H9 (cell line): ENCODE results near the gene AMDHD2. TPM values are rescaled to one million over a fixed set of nuclear protein-coding genes. Genes with fewer than 3 reads are reported as not detected.

Source experiments
- DNase-seq: peaks from one replicate; pipeline ENCODE4 v3.0.0-alpha.2; 2017
- H2AFZ ChIP-seq: one replicate; pipeline ENCODE4 v1.6.1; 2013; ENCODE audit warnings: mild to moderate bottlenecking, low read length, control low read depth, moderate library complexity
- H2AK5ac ChIP-seq: 2 replicates; pipeline ENCODE4 v1.6.1; 2013; ENCODE audit warnings: low read length, control low read depth, mixed read lengths; ENCODE audit not compliant: insufficient read length
- H2BK120ac ChIP-seq: one replicate; pipeline ENCODE4 v1.6.1; 2013; ENCODE audit warnings: low read depth, mild to moderate bottlenecking, low read length, control low read depth, inconsistent platforms; ENCODE audit not compliant: poor library complexity, severe bottlenecking
- H2BK12ac ChIP-seq: 2 replicates; pipeline ENCODE4 v1.6.1; 2013; ENCODE audit warnings: low read length, control low read depth, mixed read lengths, low read depth; ENCODE audit not compliant: insufficient read length
- H2BK15ac ChIP-seq: 2 replicates; pipeline ENCODE4 v1.6.1; 2013; ENCODE audit warnings: low read depth, low read length, control low read depth
- H2BK20ac ChIP-seq: one replicate; pipeline ENCODE4 v1.6.1; 2013; ENCODE audit warnings: low read depth, mild to moderate bottlenecking, low read length, control low read depth, inconsistent platforms; ENCODE audit not compliant: poor library complexity, severe bottlenecking
- H2BK5ac ChIP-seq: 2 replicates; pipeline ENCODE4 v1.6.1; 2013; ENCODE audit warnings: low read length, control low read depth, mixed read lengths; ENCODE audit not compliant: insufficient read length
- H3K14ac ChIP-seq: 2 replicates; pipeline ENCODE4 v1.6.1; 2013; ENCODE audit warnings: low read length, control low read depth; ENCODE audit not compliant: insufficient read depth
- H3K18ac ChIP-seq: 2 replicates; pipeline ENCODE4 v1.6.1; 2013; ENCODE audit warnings: low read depth, mild to moderate bottlenecking, mixed read lengths, low read length, control low read depth; ENCODE audit not compliant: insufficient read length
- H3K23ac ChIP-seq: 2 replicates; pipeline ENCODE4 v1.6.1; 2013; ENCODE audit warnings: low read length, control low read depth, mixed read lengths, low read depth; ENCODE audit not compliant: insufficient read length
- H3K23me2 ChIP-seq: 2 replicates; pipeline ENCODE4 v1.6.1; 2013; ENCODE audit warnings: low read depth, mild to moderate bottlenecking, mixed read lengths, low read length, control low read depth; ENCODE audit not compliant: insufficient read length, poor library complexity, severe bottlenecking
- H3K27ac ChIP-seq: 2 replicates; pipeline ENCODE4 v1.5.1; 2013; ENCODE audit warnings: low read length, control low read depth, mixed read lengths, low read depth; ENCODE audit not compliant: insufficient read length
- H3K27me3 ChIP-seq: 2 replicates; pipeline ENCODE4 v1.6.1; 2013; ENCODE audit warnings: low read length, control low read depth, inconsistent platforms; ENCODE audit not compliant: insufficient read depth
- H3K4ac ChIP-seq: 2 replicates; pipeline ENCODE4 v1.6.1; 2013; ENCODE audit warnings: low read depth, mild to moderate bottlenecking, control low read depth, inconsistent platforms, low read length, moderate library complexity
- H3K4me1 ChIP-seq: 2 replicates; pipeline ENCODE4 v1.6.1; 2013; ENCODE audit warnings: low read length, control low read depth, inconsistent platforms; ENCODE audit not compliant: insufficient read depth
- H3K4me2 ChIP-seq: 2 replicates; pipeline ENCODE4 v1.6.1; 2013; ENCODE audit warnings: low read length, control low read depth, mixed read lengths; ENCODE audit not compliant: insufficient read length, insufficient read depth
- H3K56ac ChIP-seq: 2 replicates; pipeline ENCODE4 v1.6.1; 2013; ENCODE audit warnings: low read depth, mild to moderate bottlenecking, mixed read lengths, low read length, control low read depth; ENCODE audit not compliant: insufficient read length
- H3K79me1 ChIP-seq: 2 replicates; pipeline ENCODE4 v1.6.1; 2013; ENCODE audit warnings: low read depth, mild to moderate bottlenecking, moderate library complexity, low read length, control low read depth, inconsistent platforms; ENCODE audit not compliant: insufficient read depth, poor library complexity, severe bottlenecking
- H3K79me2 ChIP-seq: 2 replicates; pipeline ENCODE4 v1.6.1; 2013; ENCODE audit warnings: low read length, control low read depth, inconsistent platforms; ENCODE audit not compliant: insufficient read depth
- H3K9ac ChIP-seq: 2 replicates; pipeline ENCODE4 v1.6.1; 2013; ENCODE audit warnings: low read length, control low read depth, mixed read lengths; ENCODE audit not compliant: insufficient read length; ENCODE audit errors: extremely low read depth
- H3K9me3 ChIP-seq: one replicate; pipeline ENCODE4 v1.6.1; 2013; ENCODE audit warnings: low read depth, low read length, inconsistent platforms; ENCODE audit not compliant: control insufficient read depth
- H3T11ph ChIP-seq: one replicate; pipeline ENCODE4 v1.6.1; 2013; ENCODE audit warnings: mild to moderate bottlenecking, low read length, control low read depth, inconsistent platforms
- H4K20me1 ChIP-seq: one replicate; pipeline ENCODE4 v1.6.1; 2013; ENCODE audit not compliant: control insufficient read depth, insufficient read length, insufficient read depth
- H4K5ac ChIP-seq: 2 replicates; pipeline ENCODE4 v1.6.1; 2013; ENCODE audit warnings: low read depth, mild to moderate bottlenecking, mixed read lengths, low read length, control low read depth; ENCODE audit not compliant: insufficient read length
- H4K8ac ChIP-seq: replicated peaks from 2 replicates; pipeline ENCODE4 v1.6.1; 2013; ENCODE audit warnings: low read length, control low read depth, mixed read lengths, low read depth; ENCODE audit not compliant: insufficient read length
- H4K91ac ChIP-seq: 2 replicates; pipeline ENCODE4 v1.6.1; 2013; ENCODE audit warnings: low read depth, mild to moderate bottlenecking, moderate library complexity, mixed read lengths, low read length, control low read depth; ENCODE audit not compliant: insufficient read length
- H3K27ac Mint-ChIP-seq, 3 experiments: 2 replicates in 2 of 3; 3 replicates in 1 of 3; pipeline ENCODE4 v1.8.0; 2020 to 2021; ENCODE audit warnings: mixed read lengths in 3 of 3, mild to moderate bottlenecking in 1 of 3, moderate library complexity in 1 of 3
- H3K27me3 Mint-ChIP-seq: 2 replicates; pipeline ENCODE4 v1.8.0; 2021; ENCODE audit warnings: low read depth, mild to moderate bottlenecking, moderate library complexity, mixed read lengths
- H3K36me3 Mint-ChIP-seq, 3 experiments: 2 replicates in 2 of 3; 3 replicates in 1 of 3; pipeline ENCODE4 v1.8.0; 2020 to 2021; ENCODE audit warnings: low read depth in 3 of 3, mixed read lengths in 3 of 3; ENCODE audit not compliant: insufficient read depth in 1 of 3
- H3K4me1 Mint-ChIP-seq, 2 experiments: 2 replicates each; pipeline ENCODE4 v1.8.0; 2020; ENCODE audit warnings: mixed read lengths in 2 of 2
- H3K4me3 Mint-ChIP-seq, 2 experiments: 2 replicates in 1 of 2; 3 replicates in 1 of 2; pipeline ENCODE4 v1.8.0; 2020 to 2021; ENCODE audit warnings: mild to moderate bottlenecking in 2 of 2, mixed read lengths in 2 of 2, moderate library complexity in 1 of 2
- H3K9me3 Mint-ChIP-seq, 2 experiments: 2 replicates in 1 of 2; 3 replicates in 1 of 2; pipeline ENCODE4 v1.8.0; 2020; ENCODE audit warnings: mild to moderate bottlenecking in 2 of 2, mixed read lengths in 2 of 2, moderate library complexity in 1 of 2
- WGBS: extraction: QIAGEN DNeasy Blood & Tissue Kit; methylation state at CpG from one replicate; pipeline ENCODE4 v1.1.7; 2013; ENCODE audit warnings: missing lambda C conversion rate, low lambda C conversion rate, mixed read lengths; ENCODE audit not compliant: insufficient read length; ENCODE audit errors: extremely low coverage; 5-methylcytosine and 5-hydroxymethylcytosine counted together
- total RNA-seq: library from RNA; stranded (reverse); gene quantifications from 2 replicates; pipeline ENCODE4 v1.2.1, GENCODE V29; 2021
- TF ChIP-seq, protein P1 (sequence below): fragments of 200-600 bp; sonication (generic); conservative IDR thresholded peaks from 3 replicates; pipeline ENCODE4 v1.8.0; 2021; ENCODE audit warnings: antibody characterized with exemption, mild to moderate bottlenecking

AMDHD2 gene
- total RNA-seq, 1 experiment from 2014 or later, result 61.5 TPM

DNA sequence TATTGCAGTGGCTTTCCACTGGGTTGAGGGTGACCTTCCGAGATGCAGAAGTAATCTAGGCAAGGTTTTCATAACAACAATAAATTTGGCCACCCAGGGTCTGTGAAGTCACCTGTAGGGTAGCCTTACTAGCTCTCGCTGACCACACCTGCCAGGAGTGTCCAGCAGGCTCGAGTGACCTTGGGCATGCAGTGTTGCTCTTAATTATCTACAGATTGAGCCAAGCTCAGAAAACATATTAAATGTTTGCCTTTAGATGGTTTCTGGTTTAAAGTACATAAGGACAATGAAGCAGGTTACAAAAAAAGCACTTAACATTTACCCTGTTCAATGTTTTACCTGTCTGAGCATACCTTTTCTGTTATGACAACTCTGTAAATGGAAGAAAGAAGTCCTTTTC is 43.4 kb upstream of the AMDHD2 start:
- no CpG with 5 or more reads among the region's 3 CpGs for WGBS
- peaks cover 35% of the 10 kb centered on the region for H3K27me3 Mint-ChIP-seq
- H3K4ac ChIP-seq, result no peak overlapping the region

More for the DNA sequence above, 43.4 kb upstream of the AMDHD2 start:
- H3K4me2 ChIP-seq, result no peak overlapping the region
- no peaks in the 10 kb centered on the region for H3K79me1 ChIP-seq
- peaks cover 12% of the 10 kb centered on the region; the same call in 1 of the 2 replicates for H3K27me3 ChIP-seq
- Mint-ChIP-seq H3K36me3 (no peaks in the 10 kb centered on the region; a peak in 1 of 7 replicates), H3K4me1 (peaks cover 9 to 10% of the 10 kb centered on the region in 2 experiments), H3K9me3 (no peaks in the 10 kb centered on the region), H3K4me3 (peak overlapping the region in 1 of 2 experiments; percentile 80; a peak in 2 of 5 replicates), H3K27ac (no peak overlapping the region)
- H2AFZ ChIP-seq, result no peak overlapping the region
- H3K4me1 ChIP-seq, result no peaks in the 10 kb centered on the region
- no peak for DNase-seq
- no peak overlapping the region for H3K27ac ChIP-seq
- no peak overlapping the region for H3K18ac ChIP-seq
- H4K20me1 ChIP-seq, result peaks cover under 1% of the 10 kb centered on the region
- no peak overlapping the region for H3T11ph ChIP-seq
- H3K23me2 ChIP-seq, result peaks cover 6% of the 10 kb centered on the region
- no peak overlapping the region for H3K56ac ChIP-seq
- no peak overlapping the region for H4K8ac ChIP-seq
- no peak overlapping the region for H3K9ac ChIP-seq
- no peak overlapping the region for H3K14ac ChIP-seq
- no peak overlapping the region for H2BK20ac ChIP-seq
- H3K79me2 ChIP-seq, result no peaks in the 10 kb centered on the region
- no peak overlapping the region for H2BK120ac ChIP-seq
- H2BK12ac ChIP-seq, result no peak overlapping the region
- H3K9me3 ChIP-seq, result no peaks in the 10 kb centered on the region
- H2BK5ac ChIP-seq, result no peak overlapping the region
- H4K5ac ChIP-seq, result no peak overlapping the region
- H4K91ac ChIP-seq, result no peak overlapping the region
- no peak overlapping the region for H2AK5ac ChIP-seq
- H3K23ac ChIP-seq, result no peak overlapping the region
- no peak overlapping the region for H2BK15ac ChIP-seq
- TF ChIP-seq, protein P1, sequence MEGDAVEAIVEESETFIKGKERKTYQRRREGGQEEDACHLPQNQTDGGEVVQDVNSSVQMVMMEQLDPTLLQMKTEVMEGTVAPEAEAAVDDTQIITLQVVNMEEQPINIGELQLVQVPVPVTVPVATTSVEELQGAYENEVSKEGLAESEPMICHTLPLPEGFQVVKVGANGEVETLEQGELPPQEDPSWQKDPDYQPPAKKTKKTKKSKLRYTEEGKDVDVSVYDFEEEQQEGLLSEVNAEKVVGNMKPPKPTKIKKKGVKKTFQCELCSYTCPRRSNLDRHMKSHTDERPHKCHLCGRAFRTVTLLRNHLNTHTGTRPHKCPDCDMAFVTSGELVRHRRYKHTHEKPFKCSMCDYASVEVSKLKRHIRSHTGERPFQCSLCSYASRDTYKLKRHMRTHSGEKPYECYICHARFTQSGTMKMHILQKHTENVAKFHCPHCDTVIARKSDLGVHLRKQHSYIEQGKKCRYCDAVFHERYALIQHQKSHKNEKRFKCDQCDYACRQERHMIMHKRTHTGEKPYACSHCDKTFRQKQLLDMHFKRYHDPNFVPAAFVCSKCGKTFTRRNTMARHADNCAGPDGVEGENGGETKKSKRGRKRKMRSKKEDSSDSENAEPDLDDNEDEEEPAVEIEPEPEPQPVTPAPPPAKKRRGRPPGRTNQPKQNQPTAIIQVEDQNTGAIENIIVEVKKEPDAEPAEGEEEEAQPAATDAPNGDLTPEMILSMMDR, result no peak
